Skeletal muscle tissue (tissue), 4 donors: ENCODE results near the gene AMIGO3. TPM values are rescaled to one million over a fixed set of nuclear protein-coding genes. Genes with fewer than 3 reads are reported as not detected.
"Not testable (repeated sequence)": the region's sequence is repeated elsewhere in the genome, so short reads cannot be mapped to it uniquely, and the experiment has no call there.

Source experiments
- H3K27ac ChIP-seq: one replicate; pipeline ENCODE4 v1.7.0; 2013; ENCODE audit warnings: mild to moderate bottlenecking, low read depth, low read length, inconsistent platforms
- H3K27me3 ChIP-seq, 3 donors: one replicate each; pipeline ENCODE4 v1.7.0; 2013; ENCODE audit warnings: low read length in 3 of 3; ENCODE audit not compliant: control insufficient read depth in 3 of 3, insufficient read depth in 3 of 3
- H3K36me3 ChIP-seq, 3 donors: one replicate each; pipeline ENCODE4 v1.7.0; 2013; ENCODE audit warnings: low read length in 3 of 3; ENCODE audit not compliant: control insufficient read depth in 3 of 3, insufficient read depth in 3 of 3
- H3K4me1 ChIP-seq, 3 donors: one replicate each; pipeline ENCODE4 v1.7.0; 2013; ENCODE audit warnings: low read length in 3 of 3, mild to moderate bottlenecking in 3 of 3; ENCODE audit not compliant: control insufficient read depth in 3 of 3, insufficient read depth in 3 of 3
- H3K4me3 ChIP-seq, 3 donors: one replicate each; pipeline ENCODE4 v1.7.0; 2013; ENCODE audit warnings: low read length in 3 of 3
- H3K9ac ChIP-seq, 3 donors: one replicate each; pipeline ENCODE4 v1.7.0; 2013; ENCODE audit warnings: low read length in 3 of 3, mild to moderate bottlenecking in 3 of 3, moderate library complexity in 2 of 3, low read depth in 1 of 3
- H3K9me3 ChIP-seq, 3 donors: one replicate each; pipeline ENCODE4 v1.7.0; 2013; ENCODE audit warnings: low read length in 3 of 3; ENCODE audit not compliant: control insufficient read depth in 3 of 3
- total RNA-seq: library from RNA; depleted of rRNA; stranded (reverse); fragments of >200 nt; gene quantifications from one replicate; pipeline ENCODE4 v1.2.3, GENCODE V29; 2014
- donor health status: Osteomylitis.

The AMIGO3 gene
- total RNA-seq, 1 donor from 2014 or later: under 0.01 TPM

DNA sequence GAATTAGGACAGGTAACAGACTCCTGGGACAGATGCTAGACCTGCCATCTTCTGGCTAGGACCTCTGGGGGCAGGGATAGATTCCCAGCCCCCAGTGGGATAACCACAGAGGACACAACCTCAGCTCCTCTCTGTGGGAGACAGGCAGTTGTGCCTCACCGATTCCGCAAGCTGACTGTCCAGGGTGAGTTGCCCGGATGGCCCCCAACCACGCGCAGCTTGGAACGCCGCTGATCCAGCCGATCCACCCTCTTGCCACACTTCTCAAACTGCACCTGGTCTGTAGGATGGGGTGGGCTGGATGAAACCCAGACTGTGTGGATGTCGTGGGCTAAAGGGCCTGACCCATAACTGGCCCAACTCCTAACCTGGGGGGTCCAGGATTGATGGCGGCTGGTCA is 34.4 kb downstream of the AMIGO3 start:
- not testable (repeated sequence) for H3K27me3 ChIP-seq, H3K4me3 ChIP-seq, H3K27ac ChIP-seq, H3K9me3 ChIP-seq, H3K9ac ChIP-seq
- Histone ChIP-seq H3K4me1 (peaks cover 14 to 32% (median 23%) of the 10 kb centered on the region in 3 donors), H3K36me3 (peaks cover 41 to 44% (median 41%) of the 10 kb centered on the region in 3 donors)

DNA sequence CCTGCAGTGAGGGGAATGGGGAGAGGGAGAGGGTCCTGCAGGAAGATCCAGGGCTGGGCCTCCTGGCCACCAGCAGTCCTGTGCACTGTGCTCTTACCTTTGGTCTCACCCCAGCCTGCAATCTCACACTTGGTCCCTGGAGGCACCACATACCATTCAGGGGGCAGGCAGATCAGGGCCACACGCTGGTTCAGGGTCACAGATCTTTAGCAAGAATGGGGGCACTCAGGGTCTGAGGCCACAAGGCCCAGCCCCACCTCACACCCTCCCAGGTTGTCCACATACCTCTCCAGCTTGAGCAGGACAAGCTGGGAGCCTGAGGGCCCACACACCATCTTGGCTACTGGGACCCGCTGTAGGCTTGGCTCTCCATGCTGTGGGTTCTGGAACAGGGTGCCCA is 35.0 kb downstream of the AMIGO3 start:
- H3K9me3 ChIP-seq, H3K27me3 ChIP-seq, H3K27ac ChIP-seq, H3K9ac ChIP-seq, H3K4me3 ChIP-seq: not testable (repeated sequence)
- Histone ChIP-seq H3K36me3 (peaks cover 47 to 50% (median 48%) of the 10 kb centered on the region in 3 donors), H3K4me1 (peaks cover 10 to 30% (median 23%) of the 10 kb centered on the region in 3 donors)

DNA sequence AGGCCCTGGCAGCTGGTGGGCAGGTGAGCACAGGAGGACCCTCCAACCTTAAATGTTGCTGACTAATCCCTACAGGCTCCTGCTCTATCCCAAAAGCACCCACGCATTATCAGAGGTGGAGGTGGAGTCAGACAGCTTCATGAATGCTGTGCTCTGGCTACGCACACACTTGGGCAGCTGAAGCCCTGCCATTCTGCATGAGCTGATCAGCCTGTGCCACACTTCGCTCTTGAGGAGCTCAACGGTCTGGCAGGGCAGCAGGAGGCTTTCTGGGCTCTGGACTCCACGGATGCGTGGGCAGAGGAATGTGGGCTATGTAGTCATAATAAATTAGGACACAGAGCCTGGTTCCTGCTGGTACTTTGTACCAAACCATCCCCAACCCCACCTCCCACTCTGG is 36.3 kb downstream of the AMIGO3 start:
- no peaks in the 10 kb centered on the region for H3K27me3 ChIP-seq
- H3K4me3 ChIP-seq: no peak overlapping the region
- no peak overlapping the region for H3K27ac ChIP-seq
- H3K9ac ChIP-seq: no peak overlapping the region
- H3K36me3 ChIP-seq: peaks cover 60 to 63% (median 61%) of the 10 kb centered on the region in 3 donors
- no peaks in the 10 kb centered on the region for H3K9me3 ChIP-seq
- H3K4me1 ChIP-seq: peaks cover 4 to 20% (median 13%) of the 10 kb centered on the region in 3 donors

DNA sequence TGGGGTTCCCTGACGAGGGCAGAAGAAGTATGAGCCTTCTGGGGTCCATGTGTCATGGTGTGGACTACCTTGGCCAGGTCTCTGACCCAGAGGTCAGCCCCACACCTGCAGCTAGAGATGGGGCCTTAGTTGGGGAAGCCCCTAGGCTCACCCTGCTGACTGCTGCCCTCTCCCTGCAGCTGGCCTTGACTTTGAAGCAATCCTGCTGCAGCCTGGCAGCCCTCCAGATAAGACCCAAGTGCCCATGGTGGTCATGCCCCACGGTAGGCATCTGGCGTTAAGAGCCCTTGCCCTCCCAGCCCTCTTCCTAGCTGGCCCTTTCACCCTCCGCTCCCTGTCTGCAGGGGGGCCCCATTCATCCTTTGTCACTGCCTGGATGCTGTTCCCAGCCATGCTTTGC is 37.9 kb downstream of the AMIGO3 start:
- Histone ChIP-seq H3K9ac (no peak overlapping the region), H3K4me3 (no peak overlapping the region), H3K36me3 (peaks cover 76 to 78% (median 77%) of the 10 kb centered on the region in 3 donors), H3K9me3 (no peaks in the 10 kb centered on the region), H3K4me1 (peaks cover 0 to 13% (median 3%) of the 10 kb centered on the region in 3 donors), H3K27ac (no peak overlapping the region), H3K27me3 (no peaks in the 10 kb centered on the region)

DNA sequence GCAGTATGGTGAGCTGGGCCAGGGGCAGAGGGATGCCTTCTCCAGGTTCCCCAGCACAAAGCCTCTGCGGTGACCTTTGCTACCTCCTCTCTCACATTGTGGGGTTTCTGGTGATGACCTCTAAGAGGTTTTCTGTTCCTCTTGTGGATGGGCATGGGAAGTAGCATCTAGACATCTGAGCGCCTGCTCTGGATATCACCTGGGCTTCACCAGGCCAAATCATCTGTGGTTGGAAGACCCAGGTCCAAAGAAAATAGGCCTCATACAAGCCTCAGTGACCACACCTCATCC is 38.3 kb downstream of the AMIGO3 start:
- Histone ChIP-seq H3K9me3 (no peaks in the 10 kb centered on the region), H3K36me3 (peaks cover 80 to 82% (median 81%) of the 10 kb centered on the region in 3 donors), H3K4me1 (peaks cover 0 to 16% (median 0%) of the 10 kb centered on the region in 3 donors), H3K27ac (no peak overlapping the region), H3K4me3 (no peak overlapping the region), H3K9ac (no peak overlapping the region), H3K27me3 (no peaks in the 10 kb centered on the region)

DNA sequence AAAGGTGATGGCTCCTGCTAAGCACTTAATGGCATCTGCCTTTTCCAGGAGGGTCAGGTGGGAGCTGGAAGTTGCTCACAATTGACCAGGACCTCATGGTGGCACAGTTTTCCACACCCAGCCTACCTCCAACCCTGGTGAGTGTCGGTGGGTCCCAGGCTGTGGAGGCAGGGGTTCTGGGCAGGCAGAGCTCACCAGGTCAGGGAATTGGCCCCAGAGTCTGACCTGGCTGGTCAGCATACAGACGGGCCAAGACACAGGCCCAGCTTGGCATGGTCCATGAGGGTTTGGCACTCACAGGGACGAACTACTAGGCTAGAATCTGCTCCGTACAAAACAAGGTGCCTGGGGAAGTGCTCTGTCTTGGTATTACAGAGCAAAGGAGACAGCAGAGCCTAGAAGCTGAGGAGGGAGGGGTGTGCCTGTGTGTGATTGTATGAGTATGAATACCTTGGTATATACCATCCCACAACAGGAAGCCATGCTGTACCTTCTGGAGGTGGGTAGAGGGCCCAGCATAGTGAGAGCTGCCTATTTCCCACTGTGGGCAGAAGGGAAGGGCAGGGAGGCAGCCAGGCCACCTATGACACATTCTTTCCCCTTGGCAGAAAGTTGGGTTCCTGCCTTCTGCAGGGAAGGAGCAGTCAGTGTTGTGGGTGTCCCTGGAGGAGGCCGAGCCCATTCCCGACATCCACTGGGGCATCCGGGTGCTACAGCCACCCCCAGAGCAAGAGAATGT is 38.8 kb downstream of the AMIGO3 start:
- Histone ChIP-seq H3K27me3 (no peaks in the 10 kb centered on the region), H3K9me3 (no peaks in the 10 kb centered on the region), H3K36me3 (peaks cover 85 to 87% (median 86%) of the 10 kb centered on the region in 3 donors), H3K4me1 (peaks cover 0 to 18% (median 0%) of the 10 kb centered on the region in 3 donors), H3K9ac (no peak overlapping the region), H3K27ac (no peak overlapping the region), H3K4me3 (no peak overlapping the region)

DNA sequence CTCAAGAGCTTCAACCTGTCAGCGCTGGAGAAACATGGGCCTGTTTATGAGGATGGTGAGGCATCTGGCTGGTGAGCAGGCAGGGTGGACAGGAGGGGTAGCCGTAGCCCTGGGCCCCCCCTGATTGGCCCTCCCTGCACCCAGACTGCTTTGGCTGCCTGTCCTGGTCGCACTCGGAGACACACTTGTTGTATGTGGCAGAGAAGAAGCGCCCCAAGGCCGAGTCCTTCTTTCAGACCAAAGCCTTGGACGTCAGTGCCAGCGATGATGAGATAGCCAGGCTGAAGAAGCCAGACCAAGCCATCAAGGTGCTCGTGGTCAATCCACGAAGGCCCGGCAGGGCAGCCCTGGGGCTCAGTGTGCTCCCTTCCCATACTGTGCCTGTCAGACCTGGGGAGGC is 43.6 kb downstream of the AMIGO3 start:
- no peaks in the 10 kb centered on the region for H3K27me3 ChIP-seq
- H3K36me3 ChIP-seq: peaks cover 53 to 57% (median 55%) of the 10 kb centered on the region in 3 donors
- H3K27ac ChIP-seq: no peak overlapping the region
- no peak overlapping the region for H3K9ac ChIP-seq
- peaks cover 16 to 46% (median 18%) of the 10 kb centered on the region in 3 donors for H3K4me1 ChIP-seq
- no peak overlapping the region for H3K4me3 ChIP-seq
- no peaks in the 10 kb centered on the region for H3K9me3 ChIP-seq

DNA sequence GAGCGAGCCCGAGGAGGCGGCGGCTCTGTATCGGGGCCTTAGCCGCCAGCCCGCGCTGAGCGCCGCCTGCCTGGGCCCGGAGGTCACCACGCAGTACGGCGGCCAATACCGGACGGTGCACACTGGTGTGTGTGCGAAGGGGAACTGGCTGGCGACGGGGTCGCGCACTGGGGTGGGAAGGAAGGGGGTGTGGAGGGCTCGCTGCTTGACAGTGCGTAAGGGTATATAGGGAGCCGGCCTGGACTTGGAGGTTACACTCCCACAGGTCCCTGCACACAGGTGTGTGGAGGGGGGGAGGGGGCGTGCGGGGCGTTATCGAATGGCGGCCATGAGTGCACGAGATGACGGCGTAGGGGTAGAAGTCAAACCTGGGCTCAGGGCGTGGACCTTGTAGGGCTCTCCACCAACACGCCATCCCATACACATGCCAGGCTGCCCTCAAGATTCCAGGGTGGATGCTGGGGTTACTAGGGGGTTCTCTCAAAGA is 44.9 kb downstream of the AMIGO3 start:
- Histone ChIP-seq H3K4me1 (peaks cover 16 to 37% (median 18%) of the 10 kb centered on the region in 3 donors), H3K27me3 (peaks cover 0 to under 1% (median 0%) of the 10 kb centered on the region in 3 donors), H3K4me3 (peak overlapping the region; percentile 78 to 95 (median 91)), H3K9ac (peak overlapping the region; percentile 77 to 92 (median 85)), H3K36me3 (peaks cover 40 to 43% (median 41%) of the 10 kb centered on the region in 3 donors), H3K27ac (peak overlapping the region; percentile 93), H3K9me3 (no peaks in the 10 kb centered on the region)

DNA sequence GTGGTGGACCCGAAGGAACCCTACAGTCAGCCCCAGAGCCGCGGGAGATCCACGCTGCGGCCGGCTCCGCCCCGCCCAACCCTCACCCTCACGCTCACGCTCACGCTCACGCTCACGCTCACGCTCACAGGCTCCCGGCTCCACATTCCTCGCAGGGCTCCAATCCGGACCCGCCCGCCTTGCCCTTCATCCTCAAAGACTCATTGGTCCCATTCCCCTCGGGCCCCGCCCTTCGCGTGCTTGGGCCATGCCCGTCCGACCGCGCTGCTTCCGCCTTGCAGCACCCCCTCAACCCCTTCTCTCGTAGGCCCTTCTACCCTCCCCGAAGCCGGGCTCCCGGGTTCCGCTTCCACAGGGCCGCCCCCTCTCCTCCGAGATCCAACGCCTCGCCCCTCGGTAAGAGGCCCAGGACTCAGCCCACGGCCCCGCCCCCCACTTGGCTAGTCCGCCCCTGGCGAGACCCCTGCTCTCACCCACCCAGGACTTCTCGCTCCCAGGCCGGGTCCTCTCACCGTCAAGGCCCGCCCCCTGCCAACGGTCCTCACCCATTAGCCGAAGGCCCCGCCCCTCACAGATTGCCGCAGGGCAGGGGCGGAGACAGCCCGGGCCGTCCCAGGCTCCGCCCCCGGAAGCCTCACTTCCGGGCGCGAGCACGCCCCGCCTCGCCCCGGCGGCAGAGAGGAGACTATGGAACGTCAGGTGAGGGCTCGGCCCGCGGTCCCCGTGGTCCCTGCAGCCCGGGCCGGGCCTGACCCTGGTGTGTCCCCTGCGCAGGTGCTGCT is 45.6 kb downstream of the AMIGO3 start, which contains the start of gene APEH:
Gene APEH (plus strand): TSS at position 637 of the 782 bp plus-strand sequence. CDS start 51 bp downstream, at position 688.
- peaks cover 33 to 37% (median 35%) of the 10 kb centered on the region in 3 donors for H3K36me3 ChIP-seq
- H3K27me3 ChIP-seq: peaks cover 0 to 7% (median 0%) of the 10 kb centered on the region in 3 donors
- peaks cover 19 to 40% (median 20%) of the 10 kb centered on the region in 3 donors for H3K4me1 ChIP-seq
- no peaks in the 10 kb centered on the region for H3K9me3 ChIP-seq
- peak within 1 kb of the TSS; percentile 77 to 92 (median 85) for H3K9ac ChIP-seq
- H3K4me3 ChIP-seq: peak within 1 kb of the TSS; percentile 78 to 95 (median 91)
- H3K27ac ChIP-seq: peak within 1 kb of the TSS; percentile 93
